SU-DHL-6 (cell line): Measurements from ENCODE around the gene CEP70.
"Not testable (repeated sequence)": the region's sequence is repeated elsewhere in the genome, so short reads cannot be mapped to it uniquely, and the experiment has no call there.

Source experiments
- H2AFZ ChIP-seq: fragments of 200-600 bp; sonication (generic); 2 replicates; pipeline ENCODE4 v1.6.1; 2014; ENCODE audit warnings: low read depth, mild to moderate bottlenecking, moderate library complexity, mixed read lengths, antibody characterized with exemption, low read length; ENCODE audit not compliant: severe bottlenecking
- H3F3A ChIP-seq: fragments of 200-600 bp; shearing (Covaris generic); 2 replicates; pipeline ENCODE4 v1.6.0; 2016; ENCODE audit warnings: antibody characterized with exemption, mild to moderate bottlenecking; ENCODE audit not compliant: insufficient read depth
- H3K27ac ChIP-seq: fragments of 200-600 bp; sonication (generic); 2 replicates; pipeline ENCODE4 v1.5.1; 2016; ENCODE audit warnings: low read depth, mild to moderate bottlenecking, low read length, moderate library complexity, mixed read lengths
- H3K27me3 ChIP-seq: fragments of 200-600 bp; sonication (generic), shearing (Covaris generic); 2 replicates; pipeline ENCODE4 v1.6.0; 2014; ENCODE audit warnings: mild to moderate bottlenecking, low read length
- H3K36me3 ChIP-seq: fragments of 200-600 bp; sonication (generic); 2 replicates; pipeline ENCODE4 v1.6.1; 2014; ENCODE audit warnings: mild to moderate bottlenecking, low read length, mixed read lengths
- H3K4me2 ChIP-seq: fragments of 300-600, 200-600 bp; shearing (Covaris generic), sonication (generic); 2 replicates; pipeline ENCODE4 v1.6.0; 2014; ENCODE audit warnings: low read length, low read depth, mild to moderate bottlenecking; ENCODE audit not compliant: poor library complexity, severe bottlenecking
- H3K4me3 ChIP-seq: fragments of 200-600 bp; sonication (generic); 2 replicates; pipeline ENCODE4 v1.5.1; 2014; ENCODE audit warnings: antibody characterized with exemption, low read length, mild to moderate bottlenecking, mixed read lengths; ENCODE audit not compliant: insufficient read depth, poor library complexity, severe bottlenecking
- H3K79me2 ChIP-seq: fragments of 200-600 bp; sonication (generic); 2 replicates; pipeline ENCODE4 v1.6.1; 2014; ENCODE audit warnings: mild to moderate bottlenecking, low read length, moderate library complexity; ENCODE audit not compliant: insufficient read depth
- H3K9ac ChIP-seq: fragments of 200-600 bp; sonication (generic); 2 replicates; pipeline ENCODE4 v1.7.0; 2014; ENCODE audit warnings: mild to moderate bottlenecking, low read length
- H3K9me2 ChIP-seq: fragments of 200-600 bp; sonication (generic); replicated peaks from 2 replicates; pipeline ENCODE4 v1.6.1; 2014; ENCODE audit warnings: low read length; ENCODE audit not compliant: insufficient read depth
- H3K9me3 ChIP-seq: fragments of 200-600 bp; sonication (generic); 2 replicates; pipeline ENCODE4 v1.6.1; 2014; ENCODE audit warnings: low read length, mixed read lengths; ENCODE audit not compliant: insufficient read depth
- H4K20me1 ChIP-seq: fragments of 200-600 bp; sonication (generic); 2 replicates; pipeline ENCODE4 v1.6.1; 2014; ENCODE audit warnings: low read depth, mild to moderate bottlenecking, antibody characterized with exemption, low read length, moderate library complexity, mixed read lengths
- CTCF ChIP-seq: fragments of 200-600 bp; sonication (generic); IDR thresholded peaks from one replicate; pipeline ENCODE4 v1.5.1; 2017; ENCODE audit warnings: antibody characterized with exemption, mild to moderate bottlenecking, low read length, moderate library complexity; ENCODE audit not compliant: insufficient read depth, poor library complexity, severe bottlenecking
- EZH2phosphoT487 ChIP-seq: fragments of 200-600 bp; sonication (generic), shearing (Covaris generic); conservative IDR thresholded peaks from 2 replicates; pipeline ENCODE4 v1.6.1; 2018; ENCODE audit warnings: mild to moderate bottlenecking, antibody characterized with exemption, low read length, moderate library complexity, mixed read lengths

CEP70 gene

GRCh38 chr3:138457863-138458735 lies 136.0 kb downstream of the CEP70 start:
- H3K4me2 ChIP-seq = no peak overlapping the region
- H4K20me1 ChIP-seq = no peaks in the 10 kb centered on the region
- H3K9ac ChIP-seq = no peak overlapping the region
- H3K9me2 ChIP-seq = no peaks in the 10 kb centered on the region
- H3K27ac ChIP-seq = no peak overlapping the region
- H3F3A ChIP-seq = no peaks in the 10 kb centered on the region
- H3K4me3 ChIP-seq = no peak overlapping the region
- no peak overlapping the region for H2AFZ ChIP-seq
- H3K9me3 ChIP-seq = no peaks in the 10 kb centered on the region
- no peaks in the 10 kb centered on the region for H3K36me3 ChIP-seq
- no peaks in the 10 kb centered on the region for H3K79me2 ChIP-seq
- no peaks in the 10 kb centered on the region for H3K27me3 ChIP-seq
- TF ChIP-seq EZH2phosphoT487 (no peak), CTCF (no peak)

- no peak for TF ChIP-seq EZH2phosphoT487
- TF ChIP-seq CTCF = no peak
- Histone ChIP-seq H3F3A (no peaks in the 10 kb centered on the region), H3K9ac (no peak overlapping the region), H4K20me1 (no peaks in the 10 kb centered on the region), H3K79me2 (no peaks in the 10 kb centered on the region), H3K36me3 (no peaks in the 10 kb centered on the region), H2AFZ (no peak overlapping the region), H3K27me3 (no peaks in the 10 kb centered on the region), H3K9me3 (no peaks in the 10 kb centered on the region), H3K4me2 (no peak overlapping the region), H3K27ac (no peak overlapping the region), H3K4me3 (no peak overlapping the region), H3K9me2 (no peaks in the 10 kb centered on the region)
Observed at GRCh38 chr3:138456961-138457862, 136.8 kb downstream of the CEP70 start.

- Histone ChIP-seq H3K9me2 (no peaks in the 10 kb centered on the region), H3K4me3 (no peak overlapping the region), H3K27me3 (no peaks in the 10 kb centered on the region), H2AFZ (no peak overlapping the region), H3F3A (no peaks in the 10 kb centered on the region), H4K20me1 (no peaks in the 10 kb centered on the region), H3K9me3 (no peaks in the 10 kb centered on the region), H3K4me2 (no peak overlapping the region), H3K27ac (no peak overlapping the region), H3K9ac (no peak overlapping the region), H3K79me2 (no peaks in the 10 kb centered on the region), H3K36me3 (no peaks in the 10 kb centered on the region)
- TF ChIP-seq EZH2phosphoT487 = no peak
- no peak for TF ChIP-seq CTCF
Observed at GRCh38 chr3:138455801-138456716, 138.0 kb downstream of the CEP70 start.

- H3K9me2 ChIP-seq, H3K27me3 ChIP-seq, H3K9me3 ChIP-seq, H3F3A ChIP-seq, H2AFZ ChIP-seq, H3K36me3 ChIP-seq, H3K4me3 ChIP-seq, H3K9ac ChIP-seq, H3K79me2 ChIP-seq, H3K4me2 ChIP-seq, H3K27ac ChIP-seq, H4K20me1 ChIP-seq: not testable (repeated sequence)
Observed at GRCh38 chr3:138453940-138454339, 140.1 kb downstream of the CEP70 start.
